ENCODE results near the gene PNPLA7. TPM values are rescaled to one million over a fixed set of nuclear protein-coding genes. Genes with fewer than 3 reads are reported as not detected.

Gene PNPLA7
- total RNA-seq, 1 donor from 2014 or later: 16.2 TPM

DNA sequence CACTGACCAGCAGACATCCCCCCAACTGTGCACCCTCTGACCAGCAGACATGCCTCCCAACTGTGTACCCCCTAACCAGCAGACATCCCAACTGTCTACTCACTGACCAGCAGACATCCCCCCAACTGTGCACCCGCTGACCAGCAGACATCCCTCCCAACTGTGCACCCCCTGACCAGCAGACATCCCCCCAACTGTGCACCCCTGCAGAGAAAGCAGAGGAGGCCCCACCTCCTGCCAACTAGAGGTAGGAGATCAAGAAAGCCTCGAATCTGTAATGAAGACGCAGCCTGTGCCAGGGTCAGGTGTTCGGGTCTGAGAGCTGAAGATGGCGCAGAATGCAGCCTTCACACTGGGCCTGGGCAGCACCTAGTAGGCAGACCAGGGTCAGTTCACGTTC, 61.3 kb downstream of the PNPLA7 start:
- TF ChIP-seq, protein P1, sequence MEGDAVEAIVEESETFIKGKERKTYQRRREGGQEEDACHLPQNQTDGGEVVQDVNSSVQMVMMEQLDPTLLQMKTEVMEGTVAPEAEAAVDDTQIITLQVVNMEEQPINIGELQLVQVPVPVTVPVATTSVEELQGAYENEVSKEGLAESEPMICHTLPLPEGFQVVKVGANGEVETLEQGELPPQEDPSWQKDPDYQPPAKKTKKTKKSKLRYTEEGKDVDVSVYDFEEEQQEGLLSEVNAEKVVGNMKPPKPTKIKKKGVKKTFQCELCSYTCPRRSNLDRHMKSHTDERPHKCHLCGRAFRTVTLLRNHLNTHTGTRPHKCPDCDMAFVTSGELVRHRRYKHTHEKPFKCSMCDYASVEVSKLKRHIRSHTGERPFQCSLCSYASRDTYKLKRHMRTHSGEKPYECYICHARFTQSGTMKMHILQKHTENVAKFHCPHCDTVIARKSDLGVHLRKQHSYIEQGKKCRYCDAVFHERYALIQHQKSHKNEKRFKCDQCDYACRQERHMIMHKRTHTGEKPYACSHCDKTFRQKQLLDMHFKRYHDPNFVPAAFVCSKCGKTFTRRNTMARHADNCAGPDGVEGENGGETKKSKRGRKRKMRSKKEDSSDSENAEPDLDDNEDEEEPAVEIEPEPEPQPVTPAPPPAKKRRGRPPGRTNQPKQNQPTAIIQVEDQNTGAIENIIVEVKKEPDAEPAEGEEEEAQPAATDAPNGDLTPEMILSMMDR (IDR thresholded peaks at IDR 0.05): no peak
- TF ChIP-seq POLR2A (IDR thresholded peaks at IDR 0.05) (no peak), POLR2AphosphoS5 (IDR thresholded peaks at IDR 0.05; ENCODE audit: insufficient read depth in 1 of 2, low read depth in 1 of 2) (no peak)
- Histone ChIP-seq H3K9me3 (no peaks in the 10 kb centered on the region), H3K27ac (no peak overlapping the region), H3K36me3 (no peaks in the 10 kb centered on the region), H3K4me1 (no peaks in the 10 kb centered on the region), H3K27me3 (no peaks in the 10 kb centered on the region), H3K4me3 (no peak overlapping the region)
- no peak for DNase-seq (ENCODE audit: extremely low spot score in 2 of 2)
- intact Hi-C loops (cut with DNase I): no loop called here

DNA sequence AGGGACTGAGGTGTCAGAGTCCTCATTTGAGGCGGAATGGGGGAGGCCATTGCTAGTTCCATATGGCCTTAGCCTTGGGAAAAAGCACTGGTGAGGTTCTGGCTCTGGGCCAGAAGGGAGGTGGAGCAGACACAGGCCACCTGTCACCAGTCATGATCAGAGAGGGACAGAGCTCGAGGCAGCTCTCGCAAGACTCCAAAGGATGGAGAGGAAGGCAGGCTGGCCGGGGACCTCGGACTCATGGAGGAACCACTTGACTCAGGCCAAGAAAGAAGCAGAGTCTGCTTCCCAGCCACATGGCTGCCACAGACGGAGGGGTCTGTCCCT, 61.9 kb downstream of the PNPLA7 start:
- intact Hi-C loops (cut with DNase I): no loop called here
- H3K27ac ChIP-seq: no peak overlapping the region
- DNase-seq (ENCODE audit: extremely low spot score in 2 of 2): no peak

DNA sequence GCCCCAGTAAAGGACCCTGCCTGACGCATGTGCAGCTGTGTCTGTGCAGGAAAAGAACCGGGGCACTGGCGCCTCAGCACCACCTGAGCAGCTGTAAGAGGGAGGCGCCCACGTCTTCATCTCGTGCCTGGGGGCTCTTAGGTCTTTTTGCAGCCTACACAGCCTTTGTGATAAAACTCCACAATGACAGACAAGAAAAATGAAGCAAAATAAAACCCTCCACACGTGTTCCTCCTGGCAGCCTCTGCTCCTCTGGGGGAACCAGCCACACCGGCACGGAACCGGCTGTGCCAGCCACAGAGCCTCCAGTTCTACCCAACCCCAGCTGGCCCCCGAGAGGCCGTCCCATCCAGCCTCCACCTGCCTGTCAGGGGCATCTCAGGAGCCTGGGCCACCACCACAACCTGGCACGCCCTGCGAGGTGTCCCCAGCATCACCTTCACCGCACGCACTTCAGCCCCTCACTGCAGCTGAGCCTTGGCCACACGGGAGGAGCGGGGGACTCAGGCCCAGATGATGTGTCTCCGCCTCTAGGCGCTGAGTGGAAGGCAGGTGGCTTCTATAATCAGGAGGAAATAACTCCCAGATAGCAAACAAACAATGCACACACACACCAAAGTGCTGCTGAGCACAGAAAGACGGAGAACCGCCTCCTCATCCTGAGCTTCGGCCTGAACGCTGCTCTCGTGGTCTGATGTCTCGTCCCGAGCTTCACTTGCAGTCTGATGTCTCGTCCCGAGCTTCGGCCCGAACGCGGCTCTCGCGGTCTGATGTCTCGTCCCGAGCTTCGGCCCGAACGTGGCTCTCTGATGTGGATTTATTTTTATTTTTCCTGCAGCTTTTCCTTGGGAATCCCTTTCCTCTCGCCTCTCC, 62.5 kb downstream of the PNPLA7 start:
- H3K9me3 ChIP-seq: no peaks in the 10 kb centered on the region
- H3K27ac ChIP-seq: no peak overlapping the region
- no peaks in the 10 kb centered on the region for H3K36me3 ChIP-seq
- intact Hi-C loops (cut with DNase I): no loop called here
- no peaks in the 10 kb centered on the region for H3K27me3 ChIP-seq
- DNase-seq (ENCODE audit: extremely low spot score in 2 of 2): no peak
- H3K4me3 ChIP-seq: no peak overlapping the region
- H3K4me1 ChIP-seq: no peaks in the 10 kb centered on the region
- TF ChIP-seq, protein P1 (IDR thresholded peaks at IDR 0.05): no peak
- no peak for TF ChIP-seq POLR2AphosphoS5 (IDR thresholded peaks at IDR 0.05; ENCODE audit: insufficient read depth in 1 of 2, low read depth in 1 of 2)

More for the DNA sequence above, 61.9 kb downstream of the PNPLA7 start:
- Histone ChIP-seq H3K36me3 (no peaks in the 10 kb centered on the region), H3K9me3 (no peaks in the 10 kb centered on the region), H3K27me3 (no peaks in the 10 kb centered on the region), H3K4me3 (no peak overlapping the region), H3K4me1 (no peaks in the 10 kb centered on the region)
- TF ChIP-seq POLR2AphosphoS5 (IDR thresholded peaks at IDR 0.05; ENCODE audit: insufficient read depth in 1 of 2, low read depth in 1 of 2): no peak

DNA sequence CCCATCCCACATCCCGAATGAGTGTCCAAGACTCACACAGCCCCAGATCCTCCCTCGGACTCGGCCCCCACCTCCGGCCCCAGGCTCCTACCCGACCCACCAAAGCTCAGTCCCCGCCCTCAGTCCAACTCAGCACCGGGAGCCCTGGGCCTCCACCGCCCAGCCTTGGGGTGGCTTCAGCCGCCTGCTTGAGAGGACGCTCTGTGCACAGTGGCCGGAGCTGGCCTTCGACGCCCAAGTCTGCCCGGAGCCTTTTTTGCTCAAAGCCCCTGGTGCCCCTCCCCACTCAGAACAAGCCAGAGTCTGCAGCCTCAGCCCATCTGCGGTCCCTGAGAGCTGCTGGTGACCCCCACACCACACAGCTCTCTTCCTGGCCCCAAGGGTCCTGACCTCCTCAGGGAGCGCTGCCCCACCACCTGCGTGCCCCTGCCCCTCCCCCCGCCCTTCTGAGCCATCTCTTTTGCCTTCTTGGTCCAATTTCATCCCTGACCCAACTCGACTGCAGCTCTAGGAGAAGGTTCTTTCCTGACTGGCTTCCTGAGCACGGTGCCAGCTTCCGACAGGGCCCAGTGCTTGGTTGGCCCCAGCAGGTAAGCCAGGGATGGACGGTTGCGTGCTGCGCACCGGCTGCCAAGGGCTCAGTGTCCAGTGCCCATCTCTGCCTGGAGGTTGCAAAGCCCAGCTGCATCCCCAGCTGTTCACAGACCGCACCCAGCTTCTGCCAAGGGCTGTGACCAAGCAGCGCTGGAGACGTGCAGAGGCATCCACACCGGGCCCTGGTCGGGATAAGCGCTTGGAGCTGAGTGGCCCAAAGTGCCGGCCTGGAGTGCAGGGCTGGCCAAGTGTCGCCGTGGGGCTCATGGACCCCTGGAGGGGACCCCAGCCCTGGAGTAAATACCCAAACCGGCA, 63.4 kb downstream of the PNPLA7 start:
- no peak for DNase-seq (ENCODE audit: extremely low spot score in 2 of 2)
- Histone ChIP-seq H3K36me3 (no peaks in the 10 kb centered on the region), H3K27me3 (no peaks in the 10 kb centered on the region), H3K4me1 (peaks cover 8% of the 10 kb centered on the region), H3K4me3 (no peak overlapping the region), H3K9me3 (no peaks in the 10 kb centered on the region), H3K27ac (no peak overlapping the region)
- intact Hi-C loops (cut with DNase I): no loop called here
- no peak for TF ChIP-seq POLR2A (IDR thresholded peaks at IDR 0.05)
- TF ChIP-seq, protein P1 (IDR thresholded peaks at IDR 0.05): no peak
- no peak for TF ChIP-seq POLR2AphosphoS5 (IDR thresholded peaks at IDR 0.05; ENCODE audit: insufficient read depth in 1 of 2, low read depth in 1 of 2)

DNA sequence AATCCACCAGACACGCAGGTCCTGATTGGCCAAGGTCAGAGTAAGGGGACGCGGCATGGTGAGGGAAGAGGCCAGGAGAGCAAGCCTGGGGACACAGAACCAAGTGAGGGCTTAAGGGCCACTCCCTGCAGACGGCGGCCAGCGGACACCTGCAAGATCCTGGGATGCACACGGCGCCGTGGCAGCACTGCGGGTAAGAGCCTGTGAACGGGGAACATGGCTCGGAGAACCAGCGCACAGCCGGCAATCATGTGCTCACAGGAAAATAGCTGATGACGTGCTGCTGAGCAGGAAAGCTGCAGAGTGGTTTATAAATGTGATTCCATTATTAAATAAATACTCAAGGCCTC, 64.1 kb downstream of the PNPLA7 start:
- intact Hi-C loops (cut with DNase I): no loop called here
- H3K36me3 ChIP-seq: no peaks in the 10 kb centered on the region
- no peaks in the 10 kb centered on the region for H3K27me3 ChIP-seq
- no peaks in the 10 kb centered on the region for H3K9me3 ChIP-seq
- peaks cover 10% of the 10 kb centered on the region for H3K4me1 ChIP-seq
- no peak for DNase-seq (ENCODE audit: extremely low spot score in 2 of 2)
- H3K4me3 ChIP-seq: no peak overlapping the region
- H3K27ac ChIP-seq: no peak overlapping the region
- TF ChIP-seq, protein P1 (IDR thresholded peaks at IDR 0.05): no peak
- no peak for TF ChIP-seq POLR2AphosphoS5 (IDR thresholded peaks at IDR 0.05; ENCODE audit: insufficient read depth in 1 of 2, low read depth in 1 of 2)
- TF ChIP-seq POLR2A (IDR thresholded peaks at IDR 0.05): no peak
